HG03060 (cell line): ENCODE results near the gene PTPN6.

Experiments
- ATAC-seq: cut with Tn5 transposase; IDR thresholded peaks from one replicate; pipeline ENCODE4 v1.9.1; 2021; ENCODE audit warnings: low read depth, moderate number of reproducible peaks; ENCODE audit not compliant: unreplicated experiment

PTPN6 gene

DNA sequence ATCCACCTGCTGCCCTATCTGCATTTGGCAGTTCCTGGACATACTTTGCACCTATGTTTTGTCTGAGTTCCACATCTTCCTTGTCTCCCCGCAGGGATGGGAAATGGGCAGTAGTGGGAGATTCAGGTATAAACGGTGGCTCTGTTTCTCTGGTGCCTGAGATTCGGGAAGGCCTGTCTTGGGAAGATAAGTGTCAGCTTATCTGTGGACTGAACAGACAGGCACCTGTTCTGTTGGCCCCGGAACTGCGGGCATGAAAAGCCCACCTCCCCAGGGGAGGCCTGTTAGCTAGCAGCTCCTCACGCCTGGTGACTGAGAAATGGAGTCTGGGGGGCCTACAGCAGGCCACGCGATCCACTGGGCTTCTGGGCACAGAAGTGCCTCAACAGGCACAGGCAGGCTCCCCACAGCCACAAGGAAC, 13.5 kb downstream of the PTPN6 start:
- no peak for ATAC-seq

DNA sequence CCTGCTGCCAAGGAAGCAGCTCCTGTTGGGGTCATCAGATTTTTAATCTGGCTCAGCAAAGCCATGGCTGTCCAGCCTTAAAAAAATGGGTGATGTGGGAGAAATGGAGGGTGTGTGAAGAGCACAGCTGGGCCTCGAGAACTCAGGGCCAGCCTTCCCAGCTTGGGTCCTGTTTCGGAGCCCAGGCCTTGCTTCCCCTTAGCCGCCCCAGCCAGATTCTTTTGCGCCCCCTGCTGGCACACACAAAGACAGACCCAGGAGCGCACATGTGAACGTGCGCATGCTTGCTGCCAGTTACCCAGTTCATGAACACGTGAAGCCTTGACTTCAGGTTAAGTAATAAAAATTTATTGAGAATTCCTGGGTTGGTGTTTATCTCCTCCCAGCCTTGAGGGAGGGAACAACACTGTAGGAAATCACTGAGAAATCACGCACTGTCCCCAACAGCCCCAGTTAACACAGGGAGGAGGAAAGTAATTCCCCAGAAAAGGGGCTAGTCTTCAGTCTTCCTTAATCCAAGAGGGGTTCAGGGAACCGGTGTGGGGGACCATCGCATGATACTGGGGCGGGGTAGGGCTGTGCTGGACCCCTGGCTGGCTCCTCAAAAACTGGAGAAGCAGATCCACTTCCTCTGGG, 14.0 kb downstream of the PTPN6 start:
- ATAC-seq = no peak

DNA sequence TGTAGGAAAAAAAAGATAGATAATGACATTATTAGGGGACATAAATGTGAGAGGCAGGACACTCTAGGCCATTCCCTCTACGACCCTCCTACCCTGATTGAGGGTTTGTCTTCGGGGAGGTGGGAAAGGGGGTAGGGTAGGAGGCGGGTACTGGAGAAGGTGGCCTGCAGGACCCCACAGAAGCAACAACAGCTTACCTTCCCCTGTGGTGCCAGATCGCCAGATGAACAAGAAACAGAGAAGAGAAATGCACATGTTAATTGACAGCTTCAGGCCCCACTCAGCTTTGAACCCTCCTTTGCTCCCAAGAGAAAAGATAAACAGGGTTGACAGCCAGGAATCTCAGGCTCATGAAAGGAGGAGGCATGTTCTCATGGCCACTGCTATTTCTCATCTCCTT, 14.6 kb downstream of the PTPN6 start:
- no peak for ATAC-seq

DNA sequence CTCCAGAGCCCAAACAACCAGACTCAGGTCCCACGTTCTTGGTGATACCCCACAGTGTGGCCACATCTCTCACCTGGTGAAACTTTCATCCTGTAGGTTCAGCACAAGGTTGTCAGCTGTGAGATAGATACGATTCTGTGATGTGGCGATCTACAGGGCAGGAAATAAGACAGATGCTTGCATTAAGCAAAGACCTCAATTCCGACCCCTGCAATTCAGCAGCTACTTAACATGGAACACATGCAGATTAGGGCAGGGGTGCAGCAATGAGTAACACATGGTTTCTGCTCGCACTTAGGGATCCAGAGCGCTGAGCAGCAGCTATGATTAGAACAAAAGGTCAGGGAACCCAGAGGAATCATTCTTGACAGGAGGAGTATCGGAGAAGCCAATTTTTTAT, 15.2 kb downstream of the PTPN6 start:
- no peak for ATAC-seq

DNA sequence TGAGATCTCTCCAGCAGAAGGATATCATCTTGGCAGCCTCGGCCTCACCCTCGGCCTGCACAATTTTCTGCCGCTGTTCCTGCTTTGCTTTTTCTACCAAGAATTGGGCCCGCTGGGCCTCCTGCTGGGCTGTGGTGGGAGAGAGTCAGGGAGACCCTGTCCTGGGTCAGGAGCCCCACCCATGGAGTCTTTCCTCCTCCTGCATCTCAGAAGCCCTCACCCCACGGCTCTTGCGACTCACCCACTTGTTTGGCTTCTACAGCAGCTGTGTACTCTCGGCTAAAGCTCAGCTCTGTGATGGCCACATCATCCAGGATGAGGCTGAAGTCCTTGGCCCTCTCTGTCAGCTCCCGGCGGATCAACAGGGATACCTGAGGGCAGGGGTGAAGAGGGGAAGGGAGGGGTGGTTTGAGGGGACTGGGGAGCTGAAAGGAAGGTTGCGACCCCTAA, 16.5 kb downstream of the PTPN6 start:
- ATAC-seq = no peak

DNA sequence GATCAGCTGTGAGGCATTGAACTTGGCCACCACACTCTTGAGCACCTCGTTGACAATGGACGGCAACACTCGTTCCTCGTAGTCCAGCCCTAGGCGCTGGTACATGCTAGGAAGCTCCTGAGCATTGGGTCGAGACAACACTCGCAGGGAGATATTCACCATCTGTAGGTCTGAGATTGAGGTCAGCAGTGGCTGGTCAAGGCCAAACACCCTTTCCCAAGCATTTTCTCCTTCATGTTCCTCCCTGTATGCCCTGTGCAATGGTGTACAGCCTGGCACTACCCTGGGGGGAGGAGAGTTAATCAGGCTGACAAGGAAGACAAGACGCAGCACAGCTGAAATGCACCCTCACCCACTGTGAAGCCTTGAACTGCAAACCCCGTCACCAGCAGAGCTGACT, 17.3 kb downstream of the PTPN6 start:
- no peak for ATAC-seq

DNA sequence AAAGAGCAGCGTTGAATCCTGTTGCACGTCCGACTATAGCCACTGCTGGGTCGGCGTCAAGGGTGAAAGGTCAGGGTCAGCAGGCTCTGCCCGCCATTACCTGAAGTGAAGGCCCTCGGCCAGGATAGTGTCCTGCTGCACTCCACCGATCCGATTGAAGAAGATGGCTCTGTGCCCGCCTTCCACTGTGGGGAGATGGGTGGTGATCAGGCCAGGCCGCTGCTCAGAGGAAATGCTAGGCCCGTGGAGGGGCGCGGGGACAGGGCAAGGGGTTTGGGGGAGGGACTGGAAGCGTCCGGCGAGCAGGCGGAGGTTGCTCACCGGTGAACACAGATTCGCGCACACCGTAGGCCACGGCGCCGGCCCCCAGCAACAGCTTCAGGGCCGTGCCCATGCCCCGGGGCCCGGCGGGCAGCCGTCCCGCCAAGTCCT, 19.0 kb downstream of the PTPN6 start:
- peak; percentile 3 for ATAC-seq

DNA sequence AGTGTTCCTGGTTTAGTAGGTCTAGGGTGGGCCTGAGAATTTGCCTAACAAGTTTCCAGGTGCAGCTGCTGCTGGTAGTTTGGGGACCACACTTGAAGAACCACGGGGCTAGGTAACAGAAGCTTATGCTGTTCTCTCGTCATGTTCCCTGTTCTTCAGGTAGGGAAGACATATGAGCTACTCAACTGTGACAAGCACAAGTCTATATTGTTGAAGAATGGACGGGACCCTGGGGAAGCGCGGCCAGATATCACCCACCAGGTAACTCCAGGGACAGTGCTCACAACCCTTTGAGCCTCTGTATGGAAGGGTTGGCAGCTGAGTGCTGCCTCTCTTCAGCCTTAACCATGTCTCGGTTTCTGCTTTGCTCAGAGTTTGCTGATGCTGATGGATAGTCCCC, 23.0 kb downstream of the PTPN6 start:
- no peak for ATAC-seq

DNA sequence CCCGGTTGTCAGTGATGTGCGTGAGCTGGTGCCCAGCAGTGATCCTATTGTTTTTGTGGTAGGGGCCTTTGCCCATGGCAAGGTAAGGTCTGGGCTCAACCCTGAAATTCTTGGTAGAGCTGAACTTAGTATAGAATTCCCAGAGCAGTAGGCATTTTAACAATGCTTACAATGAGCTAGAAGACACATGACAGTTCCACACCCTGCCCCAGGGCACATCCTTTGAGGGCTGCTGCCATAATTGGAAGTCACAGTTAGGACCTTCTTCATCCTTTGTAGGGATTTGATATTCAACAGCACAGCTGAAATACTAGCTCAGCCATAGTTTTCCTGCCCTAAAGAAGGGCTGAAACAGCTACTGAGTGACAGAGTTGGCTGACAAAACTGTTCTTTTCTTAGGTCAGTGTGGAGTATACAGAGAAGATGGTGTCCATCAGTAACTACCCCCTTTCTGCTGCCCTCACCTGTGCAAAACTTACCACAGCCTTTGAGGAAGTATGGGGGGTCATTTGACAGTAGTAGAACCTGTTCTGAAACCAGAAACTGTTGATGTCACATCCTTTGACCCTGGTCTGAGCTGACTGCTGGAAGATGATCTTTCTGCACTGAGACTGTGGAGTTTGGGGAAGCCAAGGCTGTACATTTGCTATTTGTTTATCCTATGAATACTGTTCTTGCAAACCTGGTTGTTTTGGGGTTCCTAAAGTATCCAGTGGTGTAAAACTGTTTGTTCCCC, 24.3 kb downstream of the PTPN6 start:
- ATAC-seq = no peak

DNA sequence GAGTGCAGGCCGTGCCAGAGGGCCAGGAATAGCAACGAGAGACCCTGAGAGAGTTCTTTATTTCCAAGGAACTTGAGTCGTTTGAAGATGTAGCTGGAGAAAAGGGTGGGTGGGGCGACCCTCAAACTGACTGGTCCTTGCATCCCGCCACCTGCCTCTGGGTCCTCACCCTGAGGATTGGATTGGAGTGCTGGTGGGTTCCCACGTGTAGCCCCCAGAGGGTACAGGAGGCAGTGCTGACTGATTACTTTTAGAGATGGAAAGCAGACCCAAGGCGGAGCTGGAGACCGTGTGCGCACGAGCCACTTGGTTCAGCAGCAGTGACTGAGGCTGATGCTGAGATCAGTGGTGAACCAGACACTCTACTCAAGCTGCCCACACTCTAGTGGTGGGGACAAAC, 26.5 kb downstream of the PTPN6 start:
- no peak for ATAC-seq

DNA sequence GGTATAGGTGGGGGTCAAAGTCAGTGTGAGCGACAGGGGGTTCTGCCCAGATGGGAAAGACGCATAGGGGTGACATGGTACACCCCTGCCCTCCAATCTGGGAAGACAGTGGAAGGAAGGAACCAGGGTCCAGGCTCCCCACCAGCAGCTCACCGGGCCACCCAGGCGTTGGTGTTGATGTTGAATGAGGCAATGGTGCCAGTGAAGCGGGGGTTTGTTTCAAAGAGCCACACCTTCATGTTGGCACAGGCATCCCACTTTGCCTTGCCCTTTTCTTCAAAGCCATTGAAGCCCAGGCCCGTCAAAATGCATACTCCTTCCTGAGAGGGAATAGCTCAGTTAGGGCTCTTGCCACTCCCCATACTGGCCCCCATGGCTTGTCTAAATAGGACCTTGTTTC, 27.0 kb downstream of the PTPN6 start:
- no peak for ATAC-seq

DNA sequence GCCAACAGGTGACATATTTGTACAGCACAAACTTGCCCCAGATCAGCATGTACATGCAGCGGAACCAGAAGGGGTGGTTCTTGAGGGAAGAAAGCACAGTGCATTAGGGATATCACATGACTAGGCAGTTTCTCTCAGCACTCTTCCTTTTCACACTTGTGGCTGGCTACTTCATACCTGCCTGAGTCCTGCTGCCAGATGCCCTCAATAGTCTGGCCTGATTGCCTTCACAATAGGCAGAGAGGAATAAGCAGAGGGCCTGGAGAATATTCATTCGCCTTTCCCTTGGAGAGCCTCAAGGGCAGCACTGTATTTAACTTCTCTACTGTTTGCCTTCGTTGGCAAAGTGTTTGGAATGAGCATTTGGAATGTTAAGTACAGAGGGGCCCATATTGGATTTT, 27.5 kb downstream of the PTPN6 start:
- ATAC-seq = no peak

DNA sequence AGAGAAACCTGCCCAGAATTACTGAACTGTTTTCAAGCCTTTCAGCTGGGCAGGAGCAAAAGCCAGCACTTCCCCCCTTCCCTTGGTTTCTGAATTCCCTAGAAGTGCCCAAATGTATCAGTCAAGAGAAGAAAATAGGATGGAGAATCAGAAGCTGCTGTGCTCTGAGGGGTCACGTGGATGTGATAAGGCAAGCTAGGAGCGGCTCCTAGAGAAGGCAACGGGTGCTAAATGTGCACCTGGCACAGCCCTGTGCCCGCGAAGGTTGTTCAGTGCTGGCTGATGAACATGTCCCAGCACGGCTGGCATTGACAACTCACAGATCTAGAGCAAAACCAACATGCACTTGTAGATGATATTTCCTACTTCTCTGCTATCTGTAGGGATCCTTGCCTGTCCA, 27.9 kb downstream of the PTPN6 start:
- no peak for ATAC-seq

DNA sequence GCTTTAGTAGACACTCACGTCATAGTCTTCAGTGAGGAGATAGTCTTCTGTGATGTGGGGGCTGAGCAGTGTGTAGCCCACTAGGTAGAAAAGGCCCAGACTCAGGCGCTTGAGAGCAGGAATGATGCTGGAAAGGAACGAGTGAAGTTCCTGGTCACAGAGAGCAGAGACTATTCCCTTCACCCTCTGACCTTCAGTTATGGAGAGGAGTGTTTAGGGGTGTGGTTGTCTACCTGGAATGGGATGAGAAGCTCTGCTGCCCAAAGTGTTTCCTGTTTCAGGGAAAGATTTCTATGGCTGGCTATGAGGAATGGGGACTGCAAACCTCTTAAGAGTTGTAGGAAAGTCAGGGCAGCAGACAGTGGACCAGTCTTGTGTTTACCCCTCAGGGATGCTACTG, 28.3 kb downstream of the PTPN6 start:
- ATAC-seq = no peak

DNA sequence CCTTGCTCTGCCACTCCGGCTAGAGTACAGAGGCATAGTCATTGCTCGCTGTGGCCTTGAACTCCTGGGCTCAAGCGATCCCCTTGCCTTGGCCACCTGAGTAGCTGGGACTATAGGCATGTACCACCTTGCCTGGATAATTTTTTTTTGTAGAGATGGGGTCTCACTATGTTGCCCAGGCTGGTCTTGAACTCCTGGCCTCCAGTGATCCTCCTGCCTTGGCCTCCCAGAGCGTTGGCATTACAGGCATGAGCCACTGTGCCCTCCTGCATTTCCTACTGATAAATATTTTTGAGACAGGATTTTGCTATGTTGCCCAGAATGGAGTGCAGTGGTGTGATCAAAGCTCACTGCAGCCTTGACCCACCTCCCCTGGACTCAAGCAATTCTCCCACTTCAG, 28.9 kb downstream of the PTPN6 start:
- no peak for ATAC-seq

DNA sequence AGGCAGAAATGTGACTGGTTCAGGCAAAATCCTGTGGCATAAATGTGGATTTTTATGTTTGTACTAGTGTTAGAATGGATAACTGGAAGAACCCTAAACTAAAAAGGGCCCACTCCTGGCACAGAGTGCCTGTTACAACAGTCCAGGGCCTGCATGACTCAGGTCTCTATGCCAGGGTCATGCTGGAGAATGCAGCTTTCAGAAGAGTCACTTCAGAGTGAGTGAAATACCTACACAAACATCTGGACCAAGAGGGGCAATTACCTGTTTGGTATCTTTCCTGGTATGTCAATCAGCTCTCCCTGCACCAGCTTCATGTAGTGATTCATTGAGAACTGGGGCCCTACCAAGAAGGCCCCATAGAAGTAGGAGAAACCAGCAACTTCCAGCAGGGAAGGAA, 29.6 kb downstream of the PTPN6 start:
- no peak for ATAC-seq

DNA sequence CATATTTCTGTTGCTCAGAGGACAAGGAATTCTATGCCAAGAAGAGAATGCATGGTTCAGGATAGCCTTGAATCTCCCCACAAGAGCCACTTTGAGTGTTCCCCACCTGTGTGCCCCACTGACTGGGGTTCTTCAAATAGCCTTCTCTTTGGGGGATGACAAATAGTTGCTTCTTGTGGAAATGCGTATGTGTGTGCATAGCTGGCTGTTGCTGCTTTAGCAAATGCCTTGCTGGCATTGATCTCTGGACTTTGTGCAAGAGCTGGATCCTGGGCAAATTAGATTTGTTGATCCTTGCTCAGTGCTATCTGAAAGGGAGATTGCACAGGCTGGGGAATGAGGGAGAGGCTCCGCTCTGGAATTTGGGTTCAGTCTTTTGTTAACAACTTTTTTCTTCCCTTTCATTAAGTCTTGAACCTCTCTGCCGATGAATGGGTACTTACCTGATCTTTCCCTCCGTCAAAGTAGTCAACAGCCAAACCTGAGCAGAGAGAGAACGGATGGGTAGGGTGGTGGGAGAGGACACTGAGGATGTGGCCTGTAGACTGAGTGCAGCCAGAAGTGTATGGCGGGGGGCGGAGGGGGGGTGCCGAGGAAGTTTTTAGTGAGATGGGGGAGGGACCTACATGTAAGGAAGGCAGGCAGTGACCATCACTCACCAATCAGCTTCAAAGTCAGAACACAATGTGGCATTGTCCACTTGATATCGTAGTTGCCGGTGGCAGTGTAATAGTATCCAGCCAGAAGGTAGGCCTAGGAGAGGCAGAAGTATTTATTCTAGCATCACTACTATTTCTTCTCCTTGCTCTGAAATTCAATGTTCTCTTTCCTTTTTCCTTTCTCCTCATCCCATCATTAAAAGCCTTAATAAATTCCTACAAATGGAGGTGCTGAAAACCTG, 30.2 kb downstream of the PTPN6 start:
- no peak for ATAC-seq

DNA sequence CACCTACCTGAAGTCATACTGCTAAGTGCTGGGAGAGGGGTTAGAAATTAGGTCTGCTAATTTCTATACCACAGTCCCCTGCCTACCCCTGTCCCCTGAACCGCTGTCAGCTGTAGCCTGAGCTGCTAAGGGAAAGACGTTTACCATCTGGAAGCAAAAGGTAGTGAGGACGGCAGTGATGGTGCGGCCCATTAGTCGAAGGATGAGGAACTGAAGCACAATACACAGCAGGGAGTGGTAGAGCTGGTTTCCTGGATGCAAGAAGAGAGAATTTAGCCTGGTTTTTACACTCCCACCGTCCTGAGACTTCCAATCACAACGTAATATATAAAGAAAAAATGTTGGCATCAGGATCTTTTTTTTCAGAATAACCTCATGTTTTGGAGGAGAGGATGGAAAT, 31.4 kb downstream of the PTPN6 start:
- no peak for ATAC-seq

DNA sequence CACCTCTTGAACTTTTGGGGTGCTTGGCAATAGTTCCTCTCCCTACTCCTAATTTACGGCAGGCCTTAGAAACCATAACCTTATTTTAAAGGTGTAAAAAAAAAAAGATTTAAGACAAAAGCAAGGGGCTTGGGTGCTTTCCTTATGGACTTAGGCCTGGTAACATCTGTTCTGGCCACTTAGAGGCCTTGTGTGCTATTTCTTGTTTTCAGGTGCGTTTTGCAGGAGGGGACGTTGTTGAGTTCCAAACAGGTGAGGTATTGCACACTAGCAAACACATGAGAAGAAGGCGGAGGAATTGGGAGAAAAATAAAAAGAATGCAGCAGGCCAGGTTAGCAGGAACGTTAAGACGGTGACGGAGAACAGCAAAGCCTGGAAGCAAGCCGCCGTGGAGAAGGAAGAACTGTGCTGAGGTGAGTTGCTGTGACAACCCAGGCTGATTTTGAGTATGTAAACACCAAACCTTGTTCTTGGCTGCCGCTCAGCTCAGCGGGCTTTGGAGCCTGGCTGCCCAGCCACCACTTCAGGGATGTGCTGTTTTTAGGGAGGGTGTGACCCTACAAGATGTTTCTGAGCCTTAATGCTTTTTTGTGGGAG, 36.9 kb downstream of the PTPN6 start:
- ATAC-seq = no peak

DNA sequence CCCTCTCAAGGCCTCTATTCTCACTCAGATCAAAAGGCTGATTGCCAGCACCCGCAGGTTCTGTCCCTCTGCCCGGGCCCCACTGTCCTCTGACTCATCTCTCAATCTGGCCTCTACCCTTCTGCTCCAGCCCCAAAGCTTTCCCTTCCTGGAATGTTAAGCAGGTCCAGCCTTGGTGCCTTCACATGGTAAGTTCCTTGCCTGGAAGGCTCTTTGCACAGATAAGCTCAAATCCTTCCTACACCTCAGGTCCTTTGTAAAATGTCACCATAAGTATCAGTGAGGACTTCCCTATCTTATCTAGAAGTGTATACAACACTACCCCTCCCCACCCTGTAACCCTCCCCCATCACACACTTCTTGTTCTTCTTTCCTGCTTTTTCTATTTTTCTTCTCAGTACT, 44.9 kb downstream of the PTPN6 start:
- ATAC-seq = no peak
